ENCODE results near the gene PDS5A. TPM values are rescaled to one million over a fixed set of nuclear protein-coding genes. Genes with fewer than 3 reads are reported as not detected.
"Not testable (repeated sequence)": the region's sequence is repeated elsewhere in the genome, so short reads cannot be mapped to it uniquely, and the experiment has no call there.

Gene PDS5A
- total and polyA plus RNA-seq, 4 experiments from 2014 or later = 27.4 to 97.6 (median 76.8) TPM

DNA sequence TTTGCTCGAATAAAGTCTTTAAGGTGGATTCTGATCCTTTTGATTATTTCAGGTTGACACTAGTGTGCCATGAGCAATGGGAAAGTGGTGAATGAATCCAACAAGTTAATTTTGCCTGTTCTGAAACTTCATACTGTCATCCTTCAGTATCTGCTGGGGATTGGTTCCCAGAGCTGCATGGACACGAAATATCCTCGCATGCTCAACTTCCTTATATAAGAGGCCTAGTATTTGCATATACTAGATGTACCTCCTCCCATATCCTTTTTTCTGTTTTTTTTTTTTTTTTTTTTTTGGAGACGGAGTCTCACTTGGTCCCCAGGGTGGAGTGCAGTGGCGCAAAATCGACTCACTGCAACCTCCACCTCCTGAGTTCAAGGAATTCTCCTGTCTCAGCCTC is 23.0 kb upstream of the PDS5A start:
- H3K36me3 ChIP-seq (ENCODE audit: insufficient read depth, low read length) = no peaks in the 10 kb centered on the region
- POLR2A ChIA-PET (ENCODE audit: partially characterized antibody) = no interaction called here

GRCh38 chr4:39998659-39999345 is 21.1 kb upstream of the PDS5A start:
- no peak overlapping the region for H3K27ac ChIP-seq (ENCODE audit: low read depth, low read length)
- Mint-ChIP-seq H3K4me1 (peaks cover 0 to 1% (median 0%) of the 10 kb centered on the region in 4 donors), H3K36me3 (no peaks in the 10 kb centered on the region), H3K9me3 (no peaks in the 10 kb centered on the region), H3K27me3 (peaks cover 0 to 4% of the 10 kb centered on the region in 2 donors), H3K27ac (no peak overlapping the region), H3K4me3 (no peak overlapping the region)
- intact Hi-C loops (cut with micrococcal nuclease) = no loop called here
- no peaks in the 10 kb centered on the region for H3K36me3 ChIP-seq (ENCODE audit: insufficient read depth, low read length)
- H3K4me1 ChIP-seq (ENCODE audit: insufficient read depth, low read length) = no peaks in the 10 kb centered on the region
- no peaks in the 10 kb centered on the region for H3K9me3 ChIP-seq (ENCODE audit: control insufficient read depth in 1 of 2, low read length in 2 of 2)
- no peaks in the 10 kb centered on the region for H3K27me3 ChIP-seq (ENCODE audit: insufficient read depth, low read length)
- ChIA-PET POLR2A (ENCODE audit: partially characterized antibody) (no interaction called here), CTCF (ENCODE audit: partially characterized antibody) (no interaction called here)
- H3K4me3 ChIP-seq (ENCODE audit: low read length in 2 of 2) = no peak overlapping the region
- DNase-seq = no peak

More for the DNA sequence above, 23.0 kb upstream of the PDS5A start:
- H3K9me3 ChIP-seq (ENCODE audit: control insufficient read depth in 1 of 2, low read length in 2 of 2) = no peaks in the 10 kb centered on the region
- Mint-ChIP-seq H3K27me3 (no peaks in the 10 kb centered on the region), H3K9me3 (no peaks in the 10 kb centered on the region), H3K4me1 (no peaks in the 10 kb centered on the region), H3K4me3 (no peak overlapping the region), H3K36me3 (no peaks in the 10 kb centered on the region), H3K27ac (no peak overlapping the region)
- intact Hi-C loops (cut with micrococcal nuclease) = no loop called here
- DNase-seq = no peak
- H3K4me3 ChIP-seq (ENCODE audit: low read length in 2 of 2) = no peak overlapping the region
- H3K4me1 ChIP-seq (ENCODE audit: insufficient read depth, low read length) = no peaks in the 10 kb centered on the region
- H3K27ac ChIP-seq (ENCODE audit: low read depth, low read length) = no peak overlapping the region
- no peaks in the 10 kb centered on the region for H3K27me3 ChIP-seq (ENCODE audit: insufficient read depth, low read length)
- CTCF ChIA-PET (ENCODE audit: partially characterized antibody) = no interaction called here

DNA sequence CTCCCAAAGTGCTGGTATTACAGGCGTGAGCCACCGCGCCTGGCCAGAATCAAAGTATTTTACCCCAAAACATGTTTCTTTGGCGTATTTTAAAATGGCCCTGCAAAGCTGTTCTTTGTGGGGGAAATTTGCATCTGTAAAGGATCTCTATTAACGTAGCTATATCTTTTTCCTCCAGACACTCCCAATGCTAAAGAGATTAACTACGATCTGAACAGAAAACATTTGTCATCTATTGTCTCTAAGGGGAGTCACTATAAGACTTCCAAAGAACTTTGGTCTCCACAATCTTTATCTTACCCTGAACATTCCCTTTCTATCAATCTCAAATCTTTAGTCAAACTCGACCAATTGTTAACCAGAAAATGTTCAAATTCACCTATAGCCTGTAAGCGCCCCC is 19.1 kb upstream of the PDS5A start:
- Histone ChIP-seq H3K36me3 (ENCODE audit: insufficient read depth, low read length) (no peaks in the 10 kb centered on the region), H3K4me3 (ENCODE audit: low read length in 2 of 2) (no peak overlapping the region), H3K4me1 (ENCODE audit: insufficient read depth, low read length) (no peaks in the 10 kb centered on the region), H3K9me3 (ENCODE audit: control insufficient read depth in 1 of 2, low read length in 2 of 2) (no peaks in the 10 kb centered on the region), H3K27me3 (ENCODE audit: insufficient read depth, low read length) (no peaks in the 10 kb centered on the region), H3K27ac (ENCODE audit: low read depth, low read length) (no peak overlapping the region)
- H3K27ac Mint-ChIP-seq = no peak overlapping the region
- CTCF ChIA-PET (ENCODE audit: partially characterized antibody) = interaction anchor here (0.9 kb wide), 1 partner anchor 59 kb away, joined by 3 read pairs; no protein-coding TSS in a partner anchor
- intact Hi-C loops (cut with micrococcal nuclease) = no loop called here
- H3K36me3 Mint-ChIP-seq = no peaks in the 10 kb centered on the region
- no peak overlapping the region for H3K4me3 Mint-ChIP-seq
- DNase-seq = no peak
- H3K9me3 Mint-ChIP-seq = no peaks in the 10 kb centered on the region
- H3K4me1 Mint-ChIP-seq = peaks cover 0 to 1% (median 0%) of the 10 kb centered on the region in 4 donors
- POLR2A ChIA-PET (ENCODE audit: partially characterized antibody) = no interaction called here
- peaks cover 0 to 4% of the 10 kb centered on the region in 2 donors for H3K27me3 Mint-ChIP-seq

DNA sequence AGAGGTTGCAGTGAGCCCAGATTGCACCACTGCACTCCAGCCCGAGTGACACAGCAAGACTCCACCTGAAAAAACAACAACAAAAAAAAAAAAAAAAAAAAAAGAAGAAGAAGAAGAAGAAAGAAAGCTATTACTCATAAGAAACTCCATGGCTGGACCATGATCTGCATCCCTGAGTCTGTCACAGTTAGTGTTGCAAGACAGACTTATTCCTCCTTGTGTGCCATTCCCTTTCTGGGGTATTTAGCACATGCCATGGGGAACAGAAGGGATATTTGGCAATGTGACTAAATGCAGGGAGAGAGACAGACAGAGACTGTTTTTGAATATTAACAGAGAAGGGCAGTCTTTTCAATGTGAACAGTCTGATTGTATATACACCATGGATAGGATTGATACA is 16.7 kb upstream of the PDS5A start:
- intact Hi-C loops (cut with micrococcal nuclease) = no loop called here
- Histone ChIP-seq H3K9me3 (ENCODE audit: control insufficient read depth in 1 of 2, low read length in 2 of 2) (no peaks in the 10 kb centered on the region), H3K27ac (ENCODE audit: low read depth, low read length) (no peak overlapping the region), H3K4me3 (ENCODE audit: low read length in 2 of 2) (no peak overlapping the region), H3K4me1 (ENCODE audit: insufficient read depth, low read length) (no peaks in the 10 kb centered on the region), H3K36me3 (ENCODE audit: insufficient read depth, low read length) (no peaks in the 10 kb centered on the region), H3K27me3 (ENCODE audit: insufficient read depth, low read length) (no peaks in the 10 kb centered on the region)
- Mint-ChIP-seq H3K4me1 (peaks cover 0 to 1% (median 0%) of the 10 kb centered on the region in 4 donors), H3K27ac (no peak overlapping the region), H3K27me3 (peaks cover 0 to 4% of the 10 kb centered on the region in 2 donors), H3K9me3 (no peaks in the 10 kb centered on the region), H3K36me3 (no peaks in the 10 kb centered on the region), H3K4me3 (no peak overlapping the region)
- no peak for DNase-seq
- ChIA-PET CTCF (ENCODE audit: partially characterized antibody) (no interaction called here), POLR2A (ENCODE audit: partially characterized antibody) (no interaction called here)

- H3K27ac Mint-ChIP-seq; intact Hi-C loops (cut with micrococcal nuclease); H3K36me3 ChIP-seq (ENCODE audit: insufficient read depth, low read length); H3K27me3 Mint-ChIP-seq; H3K4me3 Mint-ChIP-seq; H3K4me1 Mint-ChIP-seq; H3K9me3 ChIP-seq (ENCODE audit: control insufficient read depth in 1 of 2, low read length in 2 of 2); H3K4me1 ChIP-seq (ENCODE audit: insufficient read depth, low read length); H3K4me3 ChIP-seq (ENCODE audit: low read length in 2 of 2); H3K27me3 ChIP-seq (ENCODE audit: insufficient read depth, low read length); H3K27ac ChIP-seq (ENCODE audit: low read depth, low read length); H3K36me3 Mint-ChIP-seq; H3K9me3 Mint-ChIP-seq; POLR2A ChIA-PET (ENCODE audit: partially characterized antibody); CTCF ChIA-PET (ENCODE audit: partially characterized antibody); DNase-seq: not testable (repeated sequence)
Measured at GRCh38 chr4:39989381-39989780, 11.7 kb upstream of the PDS5A start.

GRCh38 chr4:39987485-39987884 is 9.8 kb upstream of the PDS5A start:
- POLR2A ChIA-PET (ENCODE audit: partially characterized antibody) = no interaction called here
- no peak overlapping the region for H3K4me3 Mint-ChIP-seq
- CTCF ChIA-PET (ENCODE audit: partially characterized antibody) = no interaction called here
- no peaks in the 10 kb centered on the region for H3K4me1 Mint-ChIP-seq
- Histone ChIP-seq H3K4me3 (ENCODE audit: low read length in 2 of 2) (no peak overlapping the region), H3K27ac (ENCODE audit: low read depth, low read length) (no peak overlapping the region), H3K4me1 (ENCODE audit: insufficient read depth, low read length) (no peaks in the 10 kb centered on the region), H3K9me3 (ENCODE audit: control insufficient read depth in 1 of 2, low read length in 2 of 2) (no peaks in the 10 kb centered on the region), H3K36me3 (ENCODE audit: insufficient read depth, low read length) (no peaks in the 10 kb centered on the region), H3K27me3 (ENCODE audit: insufficient read depth, low read length) (no peaks in the 10 kb centered on the region)
- intact Hi-C loops (cut with micrococcal nuclease) = no loop called here
- H3K27ac Mint-ChIP-seq = no peak overlapping the region
- no peaks in the 10 kb centered on the region for H3K36me3 Mint-ChIP-seq
- no peaks in the 10 kb centered on the region for H3K27me3 Mint-ChIP-seq
- no peak for DNase-seq
- no peaks in the 10 kb centered on the region for H3K9me3 Mint-ChIP-seq

DNA sequence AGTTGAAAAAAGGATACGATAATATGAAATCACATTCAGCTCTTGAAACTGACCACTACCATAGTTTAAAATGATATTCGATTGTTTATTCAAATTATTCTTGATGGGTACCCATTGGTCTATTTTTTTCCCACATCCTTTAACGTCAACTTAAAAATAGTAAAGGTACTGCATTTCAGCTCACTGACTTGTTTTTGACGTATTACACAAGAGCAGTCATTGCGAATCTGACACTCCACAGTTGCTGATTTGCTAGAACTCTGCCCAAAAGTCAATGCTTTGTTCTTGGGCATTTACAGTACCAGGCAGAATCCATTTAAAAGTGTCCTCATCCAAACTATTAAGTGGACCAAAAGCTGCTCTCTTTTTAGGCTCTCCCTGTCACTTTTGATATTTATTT is 1.2 kb upstream of the PDS5A start:
- H3K4me3 ChIP-seq (ENCODE audit: low read length in 2 of 2) = no peak overlapping the region
- H3K36me3 ChIP-seq (ENCODE audit: insufficient read depth, low read length) = peaks cover 8% of the 10 kb centered on the region
- intact Hi-C loops (cut with micrococcal nuclease) = loop anchor here (1.0 to 10.0 kb wide), 8 partner anchors 47 to 1174 kb away; partner anchors contain the start of genes TLR1 and WDR19
- Mint-ChIP-seq H3K27ac (peak overlapping the region in 2 of 7 donors; percentile 41 to 95), H3K27me3 (no peaks in the 10 kb centered on the region), H3K4me1 (peaks cover 17 to 30% (median 22%) of the 10 kb centered on the region in 4 donors), H3K9me3 (peaks cover 0 to 3% (median 0%) of the 10 kb centered on the region in 8 donors), H3K36me3 (peaks cover 15 to 18% of the 10 kb centered on the region in 2 donors), H3K4me3 (peak overlapping the region in 4 of 8 donors; percentile 21 to 48 (median 44))
- no peaks in the 10 kb centered on the region for H3K27me3 ChIP-seq (ENCODE audit: insufficient read depth, low read length)
- no peak overlapping the region for H3K27ac ChIP-seq (ENCODE audit: low read depth, low read length)
- DNase-seq = no peak
- H3K9me3 ChIP-seq (ENCODE audit: control insufficient read depth in 1 of 2, low read length in 2 of 2) = no peaks in the 10 kb centered on the region
- POLR2A ChIA-PET (ENCODE audit: partially characterized antibody) = interaction anchor here (2.8 to 3.8 kb wide), 2 partner anchors 77 to 281 kb away, joined by 14 to 19 read pairs; partner anchors contain the start of genes N4BP2 and UBE2K
- peaks cover 29% of the 10 kb centered on the region for H3K4me1 ChIP-seq (ENCODE audit: insufficient read depth, low read length)
- CTCF ChIA-PET (ENCODE audit: partially characterized antibody) = interaction anchor here (0.9 to 3.4 kb wide), 26 partner anchors 11 to 1219 kb away, joined by 3 to 20 read pairs (median 4); partner anchors contain the start of genes SMIM14 and UBE2K
